ENCODE results near the gene MYH16.

DNA sequence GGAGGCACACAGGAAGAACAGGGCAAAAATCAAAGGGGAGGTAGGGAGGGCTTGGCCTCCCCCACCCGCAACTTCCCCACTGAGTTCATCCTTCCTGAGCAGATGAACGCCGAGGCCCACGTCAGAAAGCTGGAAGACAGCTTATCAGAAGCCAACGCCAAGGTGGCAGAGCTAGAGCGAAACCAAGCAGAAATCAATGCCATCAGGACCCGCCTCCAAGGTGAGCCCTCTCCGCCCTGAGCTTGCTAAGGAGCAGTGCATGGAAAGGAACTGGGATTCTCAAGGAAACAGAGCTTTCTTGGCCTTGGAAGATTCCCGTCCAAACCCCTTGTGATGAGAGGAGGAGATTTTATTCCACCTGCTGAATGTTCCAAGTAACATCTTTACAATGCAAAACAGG is 16.5 kb downstream of the MYH16 start:
- TF ChIP-seq, protein P1, sequence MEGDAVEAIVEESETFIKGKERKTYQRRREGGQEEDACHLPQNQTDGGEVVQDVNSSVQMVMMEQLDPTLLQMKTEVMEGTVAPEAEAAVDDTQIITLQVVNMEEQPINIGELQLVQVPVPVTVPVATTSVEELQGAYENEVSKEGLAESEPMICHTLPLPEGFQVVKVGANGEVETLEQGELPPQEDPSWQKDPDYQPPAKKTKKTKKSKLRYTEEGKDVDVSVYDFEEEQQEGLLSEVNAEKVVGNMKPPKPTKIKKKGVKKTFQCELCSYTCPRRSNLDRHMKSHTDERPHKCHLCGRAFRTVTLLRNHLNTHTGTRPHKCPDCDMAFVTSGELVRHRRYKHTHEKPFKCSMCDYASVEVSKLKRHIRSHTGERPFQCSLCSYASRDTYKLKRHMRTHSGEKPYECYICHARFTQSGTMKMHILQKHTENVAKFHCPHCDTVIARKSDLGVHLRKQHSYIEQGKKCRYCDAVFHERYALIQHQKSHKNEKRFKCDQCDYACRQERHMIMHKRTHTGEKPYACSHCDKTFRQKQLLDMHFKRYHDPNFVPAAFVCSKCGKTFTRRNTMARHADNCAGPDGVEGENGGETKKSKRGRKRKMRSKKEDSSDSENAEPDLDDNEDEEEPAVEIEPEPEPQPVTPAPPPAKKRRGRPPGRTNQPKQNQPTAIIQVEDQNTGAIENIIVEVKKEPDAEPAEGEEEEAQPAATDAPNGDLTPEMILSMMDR (conservative IDR thresholded peaks at IDR 0.05; ENCODE audit: low read depth, low read length), result no peak
- TF ChIP-seq EZH2phosphoT487 (IDR thresholded peaks at IDR 0.05; ENCODE audit: borderline replicate concordance, low read length) (no peak), EZH2 (IDR thresholded peaks at IDR 0.05; ENCODE audit: low read length, unreplicated experiment) (no peak)
